SK-N-SH treated with all-trans-retinoic acid at 6 μM for 48 hours (cell line): ENCODE results near the gene SOX6.

Source experiments
- ATAC-seq: fragments of 200-7000 bp; cut with Tn5 transposase; 3 replicates; pipeline ENCODE4 v1.9.1; 2020; ENCODE audit warnings: mild to moderate bottlenecking, moderate library complexity
- ARNTL ChIP-seq: fragments of 450-650 bp; formaldehyde crosslinking; IDR thresholded peaks from 2 replicates; pipeline ENCODE4 v1.5.0; 2020; ENCODE audit warnings: low read depth, mild to moderate bottlenecking, moderate library complexity, borderline replicate concordance
- BACH2 ChIP-seq: fragments of 250-450 bp; sonication (Bioruptor Pico); IDR thresholded peaks from 2 replicates; pipeline ENCODE4 v1.9.0; 2021; ENCODE audit warnings: mild to moderate bottlenecking, borderline replicate concordance
- CREB5 ChIP-seq: fragments of 250-450 bp; sonication (Bioruptor Pico); IDR thresholded peaks from 2 replicates; pipeline ENCODE4 v1.5.1; 2020; ENCODE audit warnings: low read depth, mild to moderate bottlenecking, moderate library complexity
- CSDC2 ChIP-seq: fragments of 250-450 bp; sonication (Bioruptor Pico); IDR thresholded peaks from 2 replicates; pipeline ENCODE4 v1.5.0; 2020; ENCODE audit warnings: mild to moderate bottlenecking, moderate library complexity
- CSRNP3 ChIP-seq: fragments of 250-450 bp; sonication (Bioruptor Pico); IDR thresholded peaks from 2 replicates; pipeline ENCODE4 v1.5.1; 2021; ENCODE audit warnings: mild to moderate bottlenecking, moderate library complexity
- ESRRG ChIP-seq: fragments of 250-450 bp; sonication (Bioruptor Pico); IDR thresholded peaks from 2 replicates; pipeline ENCODE4 v1.6.1; 2021; ENCODE audit warnings: mild to moderate bottlenecking
- GLIS3 ChIP-seq: fragments of 250-450 bp; sonication (Bioruptor Pico); IDR thresholded peaks from 2 replicates; pipeline ENCODE4 v1.5.0; 2020; ENCODE audit warnings: mild to moderate bottlenecking, moderate library complexity
- OSR1 ChIP-seq: fragments of 250-450 bp; sonication (Bioruptor Pico); IDR thresholded peaks from 2 replicates; pipeline ENCODE4 v1.8.0; 2022; ENCODE audit warnings: moderate library complexity, mild to moderate bottlenecking, inconsistent platforms
- PATZ1 ChIP-seq: fragments of 250-450 bp; sonication (Bioruptor Pico); IDR thresholded peaks from 2 replicates; pipeline ENCODE4 v1.8.0; 2020; ENCODE audit warnings: mild to moderate bottlenecking, moderate library complexity, borderline replicate concordance
- POU6F1 ChIP-seq: fragments of 250-450 bp; sonication (Bioruptor Pico); IDR thresholded peaks from 2 replicates; pipeline ENCODE4 v1.8.0; 2021; ENCODE audit warnings: low read depth, mild to moderate bottlenecking, moderate library complexity, borderline replicate concordance
- RARB ChIP-seq: fragments of 250-450 bp; sonication (Bioruptor Pico); IDR thresholded peaks from 2 replicates; pipeline ENCODE4 v1.8.0; 2021; ENCODE audit warnings: mild to moderate bottlenecking, moderate library complexity
- SNAI2 ChIP-seq: fragments of 250-450 bp; sonication (Bioruptor Pico); IDR thresholded peaks from 2 replicates; pipeline ENCODE4 v1.5.0; 2020; ENCODE audit warnings: mild to moderate bottlenecking, moderate library complexity
- TCF4 ChIP-seq: fragments of 250-450 bp; sonication (Bioruptor Pico); IDR thresholded peaks from 2 replicates; pipeline ENCODE4 v1.8.0; 2021; ENCODE audit warnings: mild to moderate bottlenecking, moderate library complexity, borderline replicate concordance
- TOX ChIP-seq: fragments of 250-450 bp; sonication (Bioruptor Pico); IDR thresholded peaks from 2 replicates; pipeline ENCODE4 v1.8.0; 2021; ENCODE audit warnings: mild to moderate bottlenecking, moderate library complexity, borderline replicate concordance
- TSHZ2 ChIP-seq: fragments of 250-450 bp; sonication (Bioruptor Pico); IDR thresholded peaks from 2 replicates; pipeline ENCODE4 v1.5.0; 2020; ENCODE audit warnings: mild to moderate bottlenecking, moderate library complexity
- ZC3H10 ChIP-seq: fragments of 250-450 bp; sonication (Bioruptor Pico); IDR thresholded peaks from 2 replicates; pipeline ENCODE4 v1.5.1; 2021; ENCODE audit warnings: mild to moderate bottlenecking, moderate library complexity
- ZFP3 ChIP-seq: fragments of 250-450 bp; sonication (Bioruptor Pico); IDR thresholded peaks from 2 replicates; pipeline ENCODE4 v1.5.0; 2020; ENCODE audit warnings: mild to moderate bottlenecking, moderate library complexity
- ZFP30 ChIP-seq: fragments of 450-650 bp; formaldehyde crosslinking; IDR thresholded peaks from 2 replicates; pipeline ENCODE4 v1.5.0; 2022; ENCODE audit warnings: mild to moderate bottlenecking, moderate library complexity
- ZNF565 ChIP-seq: fragments of 450-650 bp; formaldehyde crosslinking; conservative IDR thresholded peaks from 2 replicates; pipeline ENCODE4 v1.5.0; 2020; ENCODE audit warnings: low read depth, mild to moderate bottlenecking, moderate library complexity
- ZNF70 ChIP-seq: fragments of 450-650 bp; formaldehyde crosslinking; IDR thresholded peaks from 2 replicates; pipeline ENCODE4 v1.5.0; 2020; ENCODE audit warnings: mild to moderate bottlenecking, moderate library complexity
- ZNF8 ChIP-seq: fragments of 450-650 bp; formaldehyde crosslinking; IDR thresholded peaks from 2 replicates; pipeline ENCODE4 v1.5.0; 2020; ENCODE audit warnings: mild to moderate bottlenecking, moderate library complexity

The SOX6 gene

GRCh38 chr11:16338393-16338792 lies 18.0 kb downstream of the SOX6 start:
- TF ChIP-seq TSHZ2 (CRISPR knock-in tag) (no peak), CREB5 (CRISPR knock-in tag) (no peak), TOX (CRISPR knock-in tag) (no peak)
- no peak for ATAC-seq

GRCh38 chr11:16337421-16338213 lies 18.7 kb downstream of the SOX6 start:
- TF ChIP-seq CSDC2 (CRISPR knock-in tag) = no peak
- no peak for TF ChIP-seq ZFP30
- TF ChIP-seq CREB5 (CRISPR knock-in tag) = no peak
- TF ChIP-seq ESRRG (CRISPR knock-in tag) = no peak
- TF ChIP-seq RARB (CRISPR knock-in tag) = no peak
- no peak for TF ChIP-seq GLIS3 (CRISPR knock-in tag)
- TF ChIP-seq CSRNP3 (CRISPR knock-in tag) = no peak
- TF ChIP-seq ARNTL (CRISPR knock-in tag) = no peak
- TF ChIP-seq OSR1 (CRISPR knock-in tag) = no peak
- no peak for TF ChIP-seq ZFP3 (CRISPR knock-in tag)
- TF ChIP-seq PATZ1 = no peak
- no peak for TF ChIP-seq ZNF70
- TF ChIP-seq ZC3H10 (CRISPR knock-in tag) = no peak
- no peak for TF ChIP-seq POU6F1 (CRISPR knock-in tag)
- no peak for TF ChIP-seq TOX (CRISPR knock-in tag)
- no peak for TF ChIP-seq ZNF8 (CRISPR knock-in tag)
- no peak for TF ChIP-seq SNAI2 (CRISPR knock-in tag)
- ATAC-seq = no peak

GRCh38 chr11:16336721-16337120 lies 19.6 kb downstream of the SOX6 start:
- no peak for ATAC-seq
- TF ChIP-seq BACH2 (no peak), ZFP3 (CRISPR knock-in tag) (no peak), TSHZ2 (CRISPR knock-in tag) (no peak), ZC3H10 (CRISPR knock-in tag) (no peak), SNAI2 (CRISPR knock-in tag) (no peak), TCF4 (no peak), CSDC2 (CRISPR knock-in tag) (no peak), OSR1 (CRISPR knock-in tag) (no peak), ZNF565 (CRISPR knock-in tag) (no peak), CSRNP3 (CRISPR knock-in tag) (no peak), ESRRG (CRISPR knock-in tag) (no peak), ZFP30 (no peak), TOX (CRISPR knock-in tag) (no peak)
